ENCODE results near the gene ACAD10.
"Not testable (repeated sequence)": the region's sequence is repeated elsewhere in the genome, so short reads cannot be mapped to it uniquely, and the experiment has no call there.

The ACAD10 gene

DNA sequence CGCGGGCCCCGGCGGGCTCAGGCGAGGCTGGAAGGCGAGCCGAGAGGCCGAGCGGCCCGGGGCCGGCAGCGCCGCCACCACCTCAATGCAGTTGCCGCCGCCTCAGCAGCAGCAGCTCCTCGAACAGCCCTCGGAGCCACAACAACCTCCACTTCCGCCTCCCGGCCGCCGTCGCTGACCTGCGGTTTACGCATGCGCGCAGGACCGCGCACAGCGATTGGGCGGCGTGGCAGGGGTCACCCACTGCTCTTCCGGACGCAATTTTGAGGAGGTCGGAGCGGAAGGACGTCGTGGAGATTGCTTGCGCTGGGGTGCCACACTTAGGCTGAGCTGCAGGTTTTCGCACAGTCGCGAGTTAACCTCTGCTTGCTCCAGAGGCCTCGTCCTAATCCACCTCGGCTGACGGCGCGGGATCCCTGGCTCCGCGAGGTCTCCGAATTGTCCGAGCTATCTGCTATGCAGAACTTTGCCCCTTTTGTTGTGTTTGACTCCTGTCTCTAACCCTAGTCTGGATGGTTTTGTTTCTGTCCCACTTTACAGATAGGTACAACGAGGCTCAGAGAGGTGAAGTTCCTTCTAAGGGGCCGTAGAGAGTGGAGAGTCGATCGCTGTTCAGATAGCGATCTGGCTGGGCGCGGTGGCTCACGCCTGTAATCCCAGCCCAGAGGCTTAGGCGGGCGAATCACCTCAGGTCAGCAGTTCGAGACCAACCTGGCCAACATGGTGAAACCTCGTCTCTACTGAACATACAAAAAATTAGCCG, at the start of gene ACAD10, which contains the start of gene BRAP:
ACAD10 (plus strand) TSS at position 243 of the 763 bp plus-strand sequence. CDS start 6,657 bp downstream, outside the sequence.
BRAP (minus strand) TSS at position 146 of the 763 bp plus-strand sequence. CDS start 164 bp downstream, outside the sequence.
- DNase-seq (ENCODE audit: low read depth): peak; percentile 89

DNA sequence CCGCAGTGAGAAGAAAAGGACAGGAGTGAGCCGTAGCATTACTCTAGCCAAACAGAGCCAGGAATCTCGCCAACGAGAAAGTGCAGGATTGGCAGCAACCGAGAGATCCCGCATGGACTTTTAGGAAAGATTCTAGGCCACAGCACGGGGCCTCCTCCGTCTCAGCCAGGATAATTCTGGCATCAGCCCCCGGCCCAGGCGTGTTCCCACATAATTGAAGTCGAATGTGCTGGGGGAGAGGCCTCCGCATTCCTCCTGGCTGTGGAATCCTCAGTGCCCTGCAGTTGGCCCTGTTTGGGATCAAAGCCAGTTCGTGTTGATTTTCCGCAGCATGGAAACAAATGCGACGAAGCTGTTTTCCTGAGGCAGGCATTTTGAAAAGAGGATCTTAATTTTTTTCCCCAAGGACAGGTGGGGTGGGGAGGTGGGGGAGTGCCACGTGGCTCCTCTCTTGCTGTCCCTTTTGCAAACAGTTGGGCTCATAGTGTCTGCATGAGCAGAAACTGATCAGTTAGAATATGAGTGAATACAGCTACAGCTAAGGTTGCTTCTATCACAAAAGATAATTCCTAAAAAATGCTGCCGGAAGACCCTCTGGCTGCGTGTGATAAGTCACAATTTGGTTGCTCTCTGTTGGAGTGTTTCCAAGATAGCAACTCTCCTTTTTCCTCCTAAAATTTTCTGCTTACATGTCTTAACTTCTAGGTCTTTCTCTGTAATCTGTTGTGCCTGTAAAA, 49.5 kb upstream of the ACAD10 start:
- no peak for DNase-seq (ENCODE audit: low read depth)

DNA sequence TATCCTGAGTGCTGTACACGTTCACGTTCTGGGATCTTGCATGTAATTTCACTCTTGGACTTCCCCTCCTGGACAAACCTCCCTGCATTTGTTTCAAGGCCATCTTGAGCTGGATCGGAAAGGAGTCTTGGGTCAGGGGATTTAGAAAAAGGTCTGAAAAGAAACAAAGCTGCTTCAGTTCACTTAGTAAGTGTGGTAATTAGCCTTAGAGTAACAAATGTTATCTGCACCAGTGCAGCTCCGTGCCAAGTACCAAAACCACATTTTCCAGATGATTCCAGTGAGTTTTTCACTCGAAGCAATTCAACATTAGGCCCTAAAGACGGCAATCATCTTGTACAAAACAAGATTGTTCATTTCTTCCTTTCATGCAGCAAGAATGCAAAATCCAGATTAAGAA, 47.3 kb upstream of the ACAD10 start:
- no peak for DNase-seq (ENCODE audit: low read depth)

DNA sequence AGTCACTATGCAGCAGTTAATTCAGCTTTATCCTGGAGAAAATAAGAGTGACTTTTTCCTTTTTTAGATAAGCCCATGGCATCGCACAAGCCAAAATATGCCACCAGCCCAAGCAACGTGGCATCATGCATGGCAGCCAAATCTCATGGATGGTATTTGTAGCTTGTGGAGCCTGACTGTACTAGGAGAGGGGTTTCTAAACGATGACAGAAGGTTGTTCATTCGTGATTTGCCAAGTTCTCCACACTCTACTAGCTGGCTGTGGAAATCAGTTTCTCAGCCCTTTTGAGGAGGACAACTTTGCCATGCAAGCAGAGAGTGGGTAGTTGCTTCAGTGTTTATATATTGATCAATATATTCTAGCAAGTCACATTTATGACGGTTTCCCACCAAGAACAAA, 45.3 kb upstream of the ACAD10 start:
- DNase-seq (ENCODE audit: low read depth): no peak

DNA sequence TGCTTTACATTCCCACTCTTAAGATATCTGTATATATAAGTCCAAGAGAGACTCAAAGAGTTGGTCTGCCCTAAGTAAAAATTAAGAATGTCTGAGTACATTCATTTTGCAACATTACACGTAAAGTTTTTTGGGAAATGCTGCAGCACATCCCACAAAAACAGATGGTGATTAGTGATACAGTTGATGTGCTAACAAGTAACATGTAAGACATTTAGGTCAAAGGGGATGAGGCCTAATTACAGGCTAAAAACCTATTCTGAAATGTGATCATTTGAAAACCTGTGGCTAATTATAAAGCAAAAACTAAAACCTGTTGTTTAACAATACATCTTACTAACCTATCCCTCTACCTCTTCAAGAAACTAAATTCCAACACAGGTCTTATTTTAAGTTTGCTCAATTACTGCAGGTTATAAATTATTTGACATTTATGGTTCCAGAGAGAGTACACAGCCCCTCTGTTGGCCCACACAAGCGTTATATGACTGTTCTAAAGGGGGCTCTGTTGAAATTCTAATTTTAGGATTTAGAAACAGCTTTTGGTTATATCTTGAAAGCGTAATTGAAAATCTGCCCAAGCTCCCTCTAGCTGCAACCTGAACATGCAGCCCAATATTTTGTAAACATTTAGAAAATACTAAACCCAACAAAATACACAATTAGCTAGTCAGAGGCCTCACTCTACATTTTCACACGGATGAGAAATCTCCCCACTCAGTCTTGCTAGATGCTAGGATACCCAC, 43.0 kb upstream of the ACAD10 start:
- no peak for DNase-seq (ENCODE audit: low read depth)

DNA sequence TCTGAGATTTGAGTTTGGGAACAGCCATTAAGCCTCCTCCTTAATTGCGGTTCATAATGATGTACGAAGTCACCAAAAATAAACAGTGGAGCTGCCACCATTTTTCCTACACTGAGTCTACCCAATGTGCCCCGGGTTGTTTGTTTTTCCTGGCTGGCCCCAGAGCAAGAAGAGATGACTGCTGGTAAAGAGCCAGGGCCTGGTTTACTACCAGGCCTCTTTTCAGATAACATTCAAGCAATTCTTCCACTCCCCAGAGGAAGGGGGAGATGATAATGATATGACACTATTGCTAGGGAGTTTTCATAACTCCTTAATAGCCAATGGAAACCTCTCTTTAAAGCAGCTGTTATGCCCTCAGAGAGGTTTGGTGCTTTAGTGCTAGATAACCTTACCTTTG, 42.4 kb upstream of the ACAD10 start:
- no peak for DNase-seq (ENCODE audit: low read depth)

DNA sequence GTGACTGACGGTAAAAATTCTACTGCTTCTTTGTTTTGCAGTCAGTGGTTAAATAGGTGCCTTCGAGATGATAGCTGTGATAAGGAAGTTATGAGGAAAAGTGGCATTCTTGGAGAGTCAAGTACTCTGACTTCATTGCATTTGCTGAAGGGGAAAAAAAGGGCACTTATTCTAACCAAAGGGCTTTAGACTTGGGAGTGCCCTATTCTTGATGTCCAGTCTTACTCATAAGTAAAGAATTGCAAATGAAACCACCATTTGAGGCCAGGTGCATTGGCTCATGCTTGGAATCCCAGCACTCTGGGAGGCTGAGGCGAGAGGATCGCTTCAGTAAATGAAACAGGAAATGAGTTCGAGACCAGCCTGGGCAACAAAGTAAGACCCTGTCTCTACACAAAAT, 40.4 kb upstream of the ACAD10 start:
- DNase-seq (ENCODE audit: low read depth): no peak

DNA sequence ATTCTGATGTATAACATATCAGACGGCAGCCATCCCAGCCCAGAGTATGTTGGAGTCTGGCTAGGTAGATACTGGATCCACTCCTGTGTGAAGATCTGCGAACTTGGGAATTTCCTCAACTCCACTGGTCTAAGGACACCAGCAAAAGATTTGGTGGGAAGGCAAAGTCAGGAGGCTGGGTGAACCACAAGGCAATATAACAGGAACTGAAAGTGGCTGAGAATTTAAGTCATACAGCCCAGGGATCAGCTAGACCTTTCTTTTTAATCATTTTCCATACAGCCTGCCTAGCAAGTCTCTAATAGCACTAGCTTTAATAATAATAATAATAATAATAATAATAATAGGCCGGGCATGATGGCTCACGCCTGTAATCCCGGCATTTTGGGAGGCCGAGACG, 34.9 kb upstream of the ACAD10 start:
- DNase-seq (ENCODE audit: low read depth): no peak

DNA sequence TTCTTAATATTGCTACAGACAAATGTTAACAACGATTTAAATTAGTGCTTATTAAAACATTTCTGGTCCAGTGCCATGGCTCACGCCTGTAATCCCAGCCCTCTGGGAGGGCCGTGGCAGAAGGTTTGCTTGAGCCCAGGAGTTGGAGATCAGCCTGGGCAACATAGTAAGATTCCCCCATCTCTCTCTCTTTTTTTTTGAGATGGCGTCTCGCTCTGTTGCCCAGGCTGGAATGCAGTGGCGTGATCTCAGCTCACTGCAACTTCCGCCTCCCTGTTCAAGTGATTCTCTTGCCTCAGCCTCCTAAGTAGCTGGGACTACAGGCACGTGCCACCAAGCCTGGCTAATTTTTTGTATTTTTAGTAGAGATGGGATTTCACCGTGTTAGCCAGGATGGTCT, 33.3 kb upstream of the ACAD10 start:
- not testable (repeated sequence) for DNase-seq (ENCODE audit: low read depth)

DNA sequence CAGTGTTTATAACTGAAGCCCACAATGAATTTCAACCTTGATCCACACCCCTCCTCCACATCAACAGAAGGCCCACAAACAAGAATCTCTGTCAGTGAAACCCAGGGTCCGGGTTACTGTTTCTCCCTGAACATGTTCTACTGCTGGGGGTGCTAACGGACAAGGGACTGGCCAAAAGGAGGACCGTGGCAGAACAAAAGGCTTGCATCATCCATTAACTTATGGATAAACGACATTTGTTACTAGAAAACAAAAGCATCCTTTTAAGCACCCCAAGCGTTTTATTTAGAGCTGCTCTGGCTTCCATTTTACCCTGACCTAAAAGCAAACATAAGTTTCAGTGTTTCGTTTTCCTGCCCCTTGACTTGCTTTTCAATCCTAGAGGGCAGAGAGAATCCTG, 32.3 kb upstream of the ACAD10 start:
- no peak for DNase-seq (ENCODE audit: low read depth)

DNA sequence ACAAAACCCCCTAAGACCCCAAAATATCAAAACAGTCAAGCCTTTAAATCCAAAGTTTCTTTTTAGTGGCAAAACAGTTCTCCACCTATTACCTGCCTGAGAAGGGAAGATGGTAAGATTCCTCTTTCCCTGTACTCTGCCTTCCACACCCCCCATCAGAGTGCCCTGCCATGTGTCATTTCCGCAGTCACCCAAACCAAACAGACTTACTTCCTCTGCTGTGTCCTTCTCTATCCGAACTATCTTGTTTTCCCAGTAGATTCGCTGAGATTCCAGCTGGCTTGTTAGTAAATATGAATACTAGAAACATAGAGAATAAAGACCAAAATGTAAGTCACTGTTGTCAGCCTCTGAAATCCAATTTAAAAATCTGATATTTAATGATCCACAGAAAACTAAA, 30.5 kb upstream of the ACAD10 start:
- no peak for DNase-seq (ENCODE audit: low read depth)

DNA sequence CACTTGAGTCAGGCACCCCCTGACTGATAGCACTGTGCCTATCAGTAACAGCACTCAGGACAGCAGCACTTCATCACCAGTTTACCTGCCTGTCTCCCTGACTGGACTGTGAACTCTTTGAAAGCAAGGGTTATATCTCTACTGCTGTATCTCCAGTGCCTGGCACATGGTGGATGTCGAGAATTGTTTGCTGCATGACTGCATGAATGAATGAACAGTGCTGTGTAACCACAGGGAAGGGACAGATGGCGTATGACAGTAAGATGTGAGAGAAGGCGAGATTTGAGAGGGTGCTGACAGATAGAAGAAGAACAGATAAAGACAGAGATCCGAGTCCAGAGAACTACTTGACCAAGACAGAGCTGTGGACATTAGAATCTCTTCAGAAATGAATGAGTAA, 29.8 kb upstream of the ACAD10 start:
- no peak for DNase-seq (ENCODE audit: low read depth)

DNA sequence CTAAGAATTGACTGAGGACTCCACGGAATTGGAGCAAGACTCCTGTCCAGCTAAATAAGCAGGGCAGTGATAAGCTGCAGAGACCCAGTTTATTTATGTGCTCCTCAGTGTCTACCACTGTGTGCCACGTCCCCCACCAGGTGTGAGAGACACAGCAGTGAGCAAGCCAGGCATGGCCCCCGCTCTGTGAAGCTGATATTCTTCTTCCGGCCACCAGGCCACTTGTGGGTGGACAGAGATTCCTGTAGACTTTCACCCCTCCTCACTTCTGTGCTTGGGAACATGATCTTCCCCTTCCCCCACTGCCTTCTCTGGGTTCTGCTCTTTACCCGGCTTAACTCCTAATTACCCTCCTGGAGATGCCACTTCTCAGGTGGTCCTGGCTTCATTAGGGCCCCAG, 21.4 kb upstream of the ACAD10 start:
- DNase-seq (ENCODE audit: low read depth): no peak

DNA sequence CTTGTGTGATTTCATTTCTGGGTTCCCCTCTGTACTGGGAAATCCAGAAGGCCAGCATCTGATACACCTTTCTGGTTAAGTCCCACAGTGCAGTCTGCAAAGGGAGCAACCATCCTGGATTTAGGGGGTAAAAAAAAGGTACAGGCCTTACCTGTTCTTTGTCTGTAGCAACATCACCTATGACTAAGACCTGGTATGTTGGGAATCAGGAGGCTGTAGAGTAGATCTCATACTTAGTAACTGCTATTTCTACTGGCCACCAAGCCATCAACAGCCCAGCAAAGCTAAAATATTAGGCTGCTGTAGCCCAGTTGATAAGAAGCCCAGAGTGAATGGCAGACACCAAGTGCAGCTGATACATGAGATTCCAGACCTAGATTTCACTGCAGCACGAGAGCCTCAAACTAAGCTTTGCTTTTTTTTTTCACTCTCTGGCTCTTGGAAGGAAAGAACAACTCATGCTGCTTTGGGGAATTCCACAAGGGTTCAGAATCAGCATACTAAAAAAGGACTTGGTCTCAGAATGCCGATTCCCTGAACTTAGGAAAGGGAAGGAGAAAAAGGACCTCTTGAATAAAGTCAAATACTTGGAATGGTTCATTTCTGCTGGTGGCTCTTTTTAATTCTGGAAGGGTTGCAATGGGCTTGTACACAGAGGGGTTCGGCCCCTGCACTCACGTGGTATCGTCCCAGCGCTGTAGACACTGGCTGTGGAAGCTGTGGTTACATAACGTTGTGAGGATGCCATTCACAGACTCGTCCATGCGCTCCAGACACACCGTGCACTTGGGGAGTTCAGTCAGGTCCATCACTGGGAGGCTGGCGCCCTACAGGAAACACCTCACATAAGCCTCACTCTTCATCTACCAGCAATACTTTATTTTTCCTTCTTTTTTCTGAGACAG, 20.6 kb upstream of the ACAD10 start:
- DNase-seq (ENCODE audit: low read depth): no peak

DNA sequence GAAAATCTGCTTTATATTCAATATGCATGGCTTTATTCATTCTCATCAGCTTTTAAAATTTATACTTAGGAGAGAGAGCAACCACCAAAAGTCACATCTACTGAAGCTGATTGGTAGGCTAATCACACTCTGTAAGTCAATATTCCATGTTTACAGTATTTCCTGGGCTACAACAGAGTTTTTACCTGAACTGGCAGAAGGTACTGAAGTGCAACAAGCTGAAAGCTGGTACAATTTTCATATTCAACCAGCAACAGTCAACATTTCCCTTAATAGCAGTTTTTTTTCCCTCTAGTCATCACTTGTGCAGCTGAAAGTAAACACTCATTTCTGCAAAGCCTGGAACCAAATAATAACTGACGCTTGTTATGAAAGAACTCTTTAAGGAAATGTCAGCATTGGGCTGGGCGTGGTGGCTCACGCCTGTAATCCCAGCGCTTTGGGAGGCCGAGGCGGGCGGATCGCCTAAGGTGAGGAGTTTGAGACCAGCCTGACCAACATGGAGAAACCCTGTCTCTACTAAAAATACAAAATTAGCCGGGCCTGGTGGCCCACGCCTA, 13.0 kb upstream of the ACAD10 start:
- no peak for DNase-seq (ENCODE audit: low read depth)

DNA sequence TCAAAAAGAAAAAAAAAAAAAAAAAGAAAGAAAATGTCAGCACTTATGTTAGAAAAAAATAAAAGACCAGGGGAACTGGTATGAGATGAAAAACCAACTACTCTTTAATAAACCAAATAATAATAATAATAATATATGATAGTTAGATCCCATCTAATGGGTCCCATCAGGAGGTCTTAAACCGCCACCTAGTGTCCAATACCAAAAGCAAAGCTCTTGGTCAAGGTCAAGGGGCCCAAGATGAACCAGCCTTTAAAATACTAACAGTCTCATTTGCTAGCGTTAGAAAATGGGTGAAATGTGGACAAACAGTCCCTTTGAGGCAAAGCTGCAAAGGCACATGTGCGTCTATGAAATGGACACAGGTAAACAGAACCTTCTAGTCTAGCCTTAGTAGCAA, 12.3 kb upstream of the ACAD10 start:
- DNase-seq (ENCODE audit: low read depth): no peak

DNA sequence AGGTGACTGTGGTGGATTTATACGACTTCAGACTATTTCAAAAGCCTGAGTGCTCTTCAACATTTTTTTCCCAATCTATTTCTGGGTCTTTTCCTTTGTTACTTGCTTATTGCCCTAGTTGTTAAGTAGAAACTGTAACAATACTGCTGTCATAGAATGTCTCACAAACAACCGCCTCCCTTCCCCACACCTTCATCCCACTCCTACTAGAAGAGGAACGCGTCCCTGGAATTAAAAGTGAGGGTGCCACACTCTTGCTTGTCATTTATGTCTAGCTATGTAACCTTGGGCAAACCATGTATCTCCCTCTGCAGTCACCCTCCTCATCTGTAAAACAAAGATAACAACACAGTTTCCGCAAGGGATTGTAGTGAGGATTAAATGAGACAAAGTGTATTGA, 8.7 kb upstream of the ACAD10 start:
- no peak for DNase-seq (ENCODE audit: low read depth)

DNA sequence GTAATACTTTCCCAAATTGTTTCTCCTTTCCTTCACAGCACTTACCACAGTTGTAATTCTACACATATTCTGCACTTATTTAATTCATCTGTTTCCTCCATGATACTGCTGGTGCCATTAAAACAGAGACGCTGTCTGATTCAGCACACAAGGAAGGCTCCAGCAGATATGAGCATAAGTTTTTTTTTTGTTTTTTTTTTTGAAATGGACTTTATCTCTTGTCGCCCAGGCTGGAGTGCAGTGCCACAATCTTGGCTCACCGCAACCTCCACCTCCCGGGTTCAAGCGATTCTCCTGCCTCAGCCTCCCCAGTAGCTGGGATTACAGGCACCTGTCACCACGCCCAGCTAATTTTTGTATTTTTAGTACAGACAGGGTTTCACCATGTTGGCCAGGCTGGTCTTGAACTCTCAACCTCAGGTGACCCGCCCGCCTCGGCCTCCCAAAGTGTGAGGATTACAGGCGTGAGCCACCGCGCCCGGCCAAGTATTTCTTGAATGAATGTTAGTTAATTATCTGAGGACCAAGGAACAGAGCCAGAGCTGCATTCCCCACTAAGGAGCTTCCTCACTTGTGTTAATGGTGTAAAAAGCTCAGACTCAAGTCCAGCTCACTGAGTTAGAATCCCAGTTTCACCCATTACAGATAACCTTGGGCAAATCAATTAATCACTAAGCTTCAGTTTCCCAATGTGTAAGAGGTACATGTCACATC, 1.2 kb upstream of the ACAD10 start:
- DNase-seq (ENCODE audit: low read depth): not testable (repeated sequence)

DNA sequence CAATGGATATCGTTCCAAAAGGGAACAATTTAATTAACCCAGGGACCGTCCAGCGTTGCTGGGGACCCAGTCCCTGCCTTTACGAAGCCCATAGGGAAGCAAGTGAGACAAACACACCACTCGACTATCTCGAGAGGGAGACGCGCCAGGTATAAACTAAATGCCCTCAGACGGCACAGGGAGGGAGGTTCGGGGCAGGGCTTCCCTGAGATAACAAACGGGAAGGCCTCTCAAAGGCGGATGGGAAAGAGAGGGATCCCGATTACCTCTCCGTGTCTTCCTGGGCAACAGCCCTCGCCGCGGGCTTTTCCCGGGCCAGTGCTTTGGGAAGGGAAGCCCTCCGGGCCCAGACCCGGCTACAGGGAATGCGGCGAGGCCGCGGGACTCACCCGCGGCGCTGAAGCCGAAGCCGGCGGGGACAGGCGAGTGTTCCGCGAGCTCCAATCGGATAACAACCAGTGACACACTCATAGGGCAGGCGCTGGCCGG, 487 bp upstream of the ACAD10 start:
- peak; percentile 1 for DNase-seq (ENCODE audit: low read depth)

DNA sequence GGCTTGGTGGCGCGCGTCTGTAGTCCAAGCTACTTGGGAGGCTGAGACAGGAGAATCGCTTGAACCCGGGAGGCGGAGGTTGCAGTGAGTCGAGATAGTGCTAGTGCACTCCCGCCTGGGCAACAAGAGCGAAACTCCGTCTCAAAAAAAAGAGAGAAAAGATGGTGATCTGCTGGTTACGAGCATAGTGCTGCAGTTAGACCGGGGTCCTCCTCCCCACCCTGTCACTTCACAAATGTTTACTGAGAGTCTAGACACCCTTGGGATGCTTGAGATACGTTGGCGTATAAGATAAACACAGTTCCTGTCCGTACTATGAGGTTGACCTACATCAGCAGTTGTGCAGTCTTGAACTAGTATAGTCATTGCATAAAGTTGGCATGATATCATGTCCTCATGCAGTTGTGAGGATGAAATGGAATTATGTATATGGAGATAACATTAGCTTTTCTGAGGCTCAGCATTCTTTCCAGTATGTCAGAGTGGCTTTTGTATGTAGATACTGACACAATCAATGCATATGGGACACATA, 787 bp downstream of the ACAD10 start:
- DNase-seq (ENCODE audit: low read depth): no peak

All from activated gamma-delta T cell treated with anti-CD3 and anti-CD28 coated beads, Interleukin-2, amount 50 U/mL, for 16 hours (primary cell).